UCSD-AML1 (cell line): ENCODE measurements around the gene CD81.

ENCODE experiments used
- DNase-seq: peaks from one replicate; lab custom pipeline; 2025; ENCODE audit not compliant: unreplicated experiment; lab: John Stamatoyannopoulos, UW

Gene CD81

DNA sequence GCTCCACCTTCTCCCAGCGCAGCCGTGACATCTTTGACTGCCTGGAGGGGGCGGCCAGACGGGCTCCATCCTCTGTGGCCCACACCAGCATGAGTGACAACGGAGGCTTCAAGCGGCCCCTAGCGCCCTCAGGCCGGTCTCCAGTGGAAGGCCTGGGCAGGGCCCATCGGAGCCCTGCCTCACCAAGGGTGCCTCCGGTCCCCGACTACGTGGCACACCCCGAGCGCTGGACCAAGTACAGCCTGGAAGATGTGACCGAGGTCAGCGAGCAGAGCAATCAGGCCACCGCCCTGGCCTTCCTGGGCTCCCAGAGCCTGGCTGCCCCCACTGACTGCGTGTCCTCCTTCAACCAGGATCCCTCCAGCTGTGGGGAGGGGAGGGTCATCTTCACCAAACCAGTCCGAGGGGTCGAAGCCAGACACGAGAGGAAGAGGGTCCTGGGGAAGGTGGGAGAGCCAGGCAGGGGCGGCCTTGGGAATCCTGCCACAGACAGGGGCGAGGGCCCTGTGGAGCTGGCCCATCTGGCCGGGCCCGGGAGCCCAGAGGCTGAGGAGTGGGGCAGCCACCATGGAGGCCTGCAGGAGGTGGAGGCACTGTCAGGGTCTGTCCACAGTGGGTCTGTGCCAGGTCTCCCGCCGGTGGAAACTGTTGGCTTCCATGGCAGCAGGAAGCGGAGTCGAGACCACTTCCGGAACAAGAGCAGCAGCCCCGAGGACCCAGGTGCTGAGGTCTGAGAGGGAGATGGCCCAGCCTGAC is 26.0 kb downstream of the CD81 start:
- no peak for DNase-seq

DNA sequence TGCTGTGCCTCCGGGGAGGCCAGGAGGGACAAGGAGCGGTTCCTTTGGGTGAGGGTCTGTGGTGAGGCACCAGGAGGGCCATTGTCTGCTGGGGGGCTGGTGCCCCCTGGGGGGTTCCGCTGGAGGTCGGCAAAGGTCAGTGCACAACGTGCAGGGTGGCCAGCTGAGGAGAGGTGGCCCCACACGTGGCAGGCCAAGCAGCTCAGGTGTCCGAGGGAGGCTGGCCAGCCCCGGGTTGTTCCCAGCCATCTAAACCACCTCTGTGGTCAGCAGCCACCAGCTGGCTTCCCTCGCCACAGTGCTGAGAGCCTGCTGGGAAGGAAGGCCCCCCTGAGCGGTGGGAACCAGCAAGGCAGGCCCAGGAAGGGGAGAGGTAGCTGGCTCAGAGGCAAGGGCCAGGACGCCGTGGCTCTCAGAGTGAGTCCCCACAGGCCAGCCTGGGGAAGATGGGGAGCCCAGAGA is 27.7 kb downstream of the CD81 start:
- no peak for DNase-seq

DNA sequence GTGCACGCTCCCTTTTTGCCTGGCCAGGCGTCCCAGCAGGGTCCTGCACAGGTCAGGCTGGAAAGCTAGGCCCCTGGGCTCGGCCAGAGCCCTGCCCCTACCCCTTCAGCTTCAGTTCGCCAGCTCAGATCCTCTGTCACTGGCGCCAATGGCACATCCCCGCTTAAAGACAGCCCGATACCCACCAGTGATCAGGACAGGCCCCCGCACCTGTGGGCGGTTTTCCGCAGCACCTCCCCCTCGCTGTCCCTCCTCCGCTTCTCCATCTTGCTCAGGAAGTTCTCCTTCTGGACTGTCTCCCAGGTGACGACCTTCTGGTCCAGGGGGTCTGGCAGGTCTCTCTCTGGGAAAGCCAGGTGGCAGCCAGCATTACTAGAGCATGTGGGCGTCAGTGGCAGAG is 29.3 kb downstream of the CD81 start:
- no peak for DNase-seq

DNA sequence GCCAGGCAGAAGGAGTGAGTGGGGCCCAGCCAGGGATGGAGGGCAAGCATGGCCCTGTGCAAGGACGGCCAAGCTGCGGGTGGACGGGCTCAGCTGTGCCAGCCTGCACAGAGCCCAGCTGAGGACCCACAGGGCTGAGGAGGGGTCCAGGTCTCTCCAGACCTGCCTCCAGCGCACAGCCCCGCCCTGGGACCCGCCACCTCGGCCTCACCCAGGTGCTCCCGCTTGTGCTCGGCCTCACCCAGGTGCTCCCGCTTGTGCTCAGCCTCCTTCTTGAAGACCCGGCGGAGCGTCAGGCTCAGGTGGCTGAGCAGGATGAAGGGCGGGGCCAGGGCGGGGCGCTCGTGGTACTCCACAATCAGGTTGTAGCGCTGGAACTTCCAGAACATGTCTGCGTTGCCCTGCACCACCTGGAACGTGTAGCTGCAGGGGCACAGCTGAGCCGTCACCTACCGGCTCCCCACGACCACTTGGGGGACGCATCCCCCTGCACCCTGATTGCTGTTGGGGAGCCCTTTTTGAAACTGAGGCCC is 29.8 kb downstream of the CD81 start:
- no peak for DNase-seq

DNA sequence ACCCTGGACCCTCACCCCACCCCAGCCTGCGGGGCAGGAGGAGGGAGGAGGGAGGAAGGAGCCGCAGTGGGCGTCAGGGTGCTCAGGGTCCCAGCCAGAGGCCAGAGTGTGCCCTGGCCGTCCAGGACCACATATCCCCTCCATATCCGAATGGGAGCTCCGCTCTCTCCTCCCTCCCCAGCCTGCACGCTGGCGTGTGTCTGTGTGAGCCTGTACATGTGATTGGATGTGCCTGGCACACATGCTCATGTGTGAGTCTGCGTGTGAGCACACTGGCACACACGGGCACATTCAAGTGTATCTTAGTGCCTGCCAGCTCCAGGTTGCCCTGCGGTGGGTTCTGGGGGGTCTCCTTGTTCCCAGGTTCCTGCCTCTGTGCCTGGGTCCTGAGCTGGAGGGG is 31.6 kb downstream of the CD81 start:
- DNase-seq, result no peak

DNA sequence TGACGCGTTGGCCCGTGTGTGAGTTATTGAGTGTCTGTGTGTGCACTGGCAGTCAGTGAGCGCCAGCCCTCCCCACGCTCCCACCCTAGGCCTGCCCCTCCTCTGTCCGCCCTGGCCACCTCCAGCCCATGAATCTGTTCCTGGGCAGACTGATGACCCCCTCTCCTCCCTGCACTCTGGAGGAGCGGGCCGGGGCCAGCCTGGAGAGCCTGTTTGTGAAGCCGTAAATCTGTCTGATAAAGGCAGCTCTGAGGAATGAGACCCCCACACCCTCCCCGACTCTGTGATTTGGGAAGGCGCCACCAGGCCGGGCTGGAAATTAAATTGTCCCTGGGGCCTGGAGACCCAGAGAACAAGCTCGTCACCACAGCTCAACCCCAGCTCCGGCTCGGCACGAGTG is 32.0 kb downstream of the CD81 start:
- DNase-seq, result no peak

DNA sequence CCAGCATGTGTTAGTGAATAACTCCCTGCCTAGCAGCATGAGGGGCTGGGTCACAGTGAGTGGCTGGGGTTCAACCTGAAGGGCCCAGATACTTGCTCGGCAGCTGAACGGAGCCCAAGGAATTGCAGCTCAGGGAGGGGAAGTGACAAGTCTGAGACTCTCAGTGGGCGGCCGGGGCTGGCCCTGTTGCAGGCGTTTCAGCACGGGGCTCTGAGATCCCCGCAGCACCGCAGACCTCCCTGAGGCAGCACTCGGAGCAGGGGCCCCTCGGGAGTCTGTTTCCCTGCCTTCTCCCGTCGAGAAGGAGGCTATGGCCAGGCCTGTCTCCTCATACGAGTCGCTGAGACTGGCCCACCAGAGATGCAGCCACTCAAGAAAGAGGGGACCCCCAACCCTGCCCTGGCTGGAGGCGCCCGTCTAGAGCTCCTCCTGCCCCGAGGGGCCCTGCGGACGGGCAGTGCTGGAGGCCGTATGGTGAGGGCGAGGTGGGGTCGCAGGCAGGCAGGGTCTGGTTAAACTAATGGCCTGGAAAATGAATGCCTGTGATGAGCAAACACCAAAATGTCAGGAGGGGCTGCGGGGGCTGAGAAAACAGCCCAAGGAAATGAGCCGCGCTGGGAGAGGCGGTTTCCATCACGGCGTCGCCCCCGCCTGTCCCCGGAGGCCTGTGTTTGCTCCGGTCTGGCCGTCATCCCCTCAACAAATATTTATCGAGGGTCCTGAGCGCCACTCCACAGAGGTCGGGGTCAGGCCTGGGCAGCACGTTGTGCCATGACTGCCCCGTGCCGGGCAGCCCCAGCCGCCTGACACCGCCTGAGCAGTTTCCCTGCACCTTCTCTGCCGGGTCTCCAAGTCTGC is 32.7 kb downstream of the CD81 start:
- no peak for DNase-seq

DNA sequence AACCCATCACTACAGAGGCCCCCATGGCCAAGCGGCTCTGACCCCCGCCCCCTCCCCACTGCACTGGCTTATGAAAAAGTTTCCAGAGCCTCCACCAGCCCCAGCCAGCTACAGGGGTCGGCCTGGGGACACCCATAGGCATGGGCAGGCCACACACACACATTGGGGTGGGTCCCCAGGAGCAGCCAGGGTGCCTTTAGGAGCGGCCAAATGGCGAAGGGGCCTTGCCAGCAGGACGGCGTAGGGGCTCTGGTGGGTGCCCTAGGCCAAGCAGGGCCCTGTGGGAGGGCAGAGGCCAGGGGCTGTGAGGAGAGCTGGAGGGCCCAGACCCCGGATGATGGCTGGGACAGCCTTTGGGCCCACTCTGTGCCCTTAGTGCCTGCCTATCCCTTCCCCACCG is 33.5 kb downstream of the CD81 start:
- no peak for DNase-seq

DNA sequence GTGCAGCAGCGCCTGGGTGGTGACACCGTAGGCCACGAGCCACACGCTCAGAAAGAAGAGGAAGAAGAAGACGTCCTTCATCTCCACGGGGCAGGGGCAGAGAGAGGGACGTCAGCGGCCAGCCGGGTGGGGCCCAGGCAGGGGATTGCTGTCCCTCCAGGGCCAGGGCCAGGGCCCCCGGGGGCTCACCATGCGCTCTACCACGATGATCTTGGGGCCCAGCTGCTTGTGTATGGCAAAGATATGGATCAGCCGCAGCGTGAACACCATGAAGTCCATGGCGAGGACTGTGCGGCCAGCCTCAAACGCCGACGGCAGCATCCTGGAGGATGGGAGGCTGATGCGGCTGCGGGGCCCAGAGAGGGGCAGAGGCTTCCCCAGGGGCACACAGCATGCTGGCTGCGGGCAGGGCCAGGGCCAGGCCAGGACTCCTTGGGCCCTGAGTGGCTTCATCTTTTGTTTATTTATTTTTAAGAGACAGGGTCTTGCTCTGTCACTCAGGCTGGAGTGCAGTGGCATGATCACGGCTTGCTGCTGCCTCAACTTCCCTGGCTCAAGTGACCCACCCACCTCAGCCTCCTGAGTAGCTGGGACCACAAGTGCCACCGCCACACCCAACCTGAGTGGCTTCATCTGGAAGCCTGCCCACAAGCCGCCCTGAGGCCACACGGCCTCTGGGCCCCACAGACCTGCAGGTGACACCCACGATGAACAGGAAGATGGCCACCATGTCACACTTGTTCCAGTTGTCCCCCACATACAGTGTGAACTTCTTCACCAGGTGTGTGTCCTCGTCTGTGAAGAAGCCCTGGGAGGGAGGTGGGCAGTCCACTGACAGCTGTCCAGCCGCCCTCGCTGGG is 34.6 kb downstream of the CD81 start:
- no peak for DNase-seq

DNA sequence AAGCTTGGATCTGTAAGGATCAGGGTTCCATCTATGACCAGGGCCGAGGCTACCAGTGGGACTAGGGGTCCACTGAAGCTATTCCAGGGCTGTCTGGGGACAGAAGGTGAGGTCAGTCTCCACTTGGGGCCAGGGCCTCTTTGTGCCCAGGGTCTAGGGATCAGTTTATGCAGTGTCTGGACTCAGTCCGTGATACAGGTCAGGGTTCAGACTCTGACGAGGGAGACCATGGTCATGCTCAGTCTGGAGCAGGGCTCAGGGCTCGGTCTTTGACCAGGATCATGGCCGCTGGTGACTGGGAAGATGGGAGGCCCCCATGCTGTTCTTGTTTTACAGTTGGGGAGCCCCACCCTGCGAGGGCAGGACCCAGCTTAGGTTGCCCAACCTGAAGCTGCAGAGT is 35.2 kb downstream of the CD81 start:
- DNase-seq, result no peak

DNA sequence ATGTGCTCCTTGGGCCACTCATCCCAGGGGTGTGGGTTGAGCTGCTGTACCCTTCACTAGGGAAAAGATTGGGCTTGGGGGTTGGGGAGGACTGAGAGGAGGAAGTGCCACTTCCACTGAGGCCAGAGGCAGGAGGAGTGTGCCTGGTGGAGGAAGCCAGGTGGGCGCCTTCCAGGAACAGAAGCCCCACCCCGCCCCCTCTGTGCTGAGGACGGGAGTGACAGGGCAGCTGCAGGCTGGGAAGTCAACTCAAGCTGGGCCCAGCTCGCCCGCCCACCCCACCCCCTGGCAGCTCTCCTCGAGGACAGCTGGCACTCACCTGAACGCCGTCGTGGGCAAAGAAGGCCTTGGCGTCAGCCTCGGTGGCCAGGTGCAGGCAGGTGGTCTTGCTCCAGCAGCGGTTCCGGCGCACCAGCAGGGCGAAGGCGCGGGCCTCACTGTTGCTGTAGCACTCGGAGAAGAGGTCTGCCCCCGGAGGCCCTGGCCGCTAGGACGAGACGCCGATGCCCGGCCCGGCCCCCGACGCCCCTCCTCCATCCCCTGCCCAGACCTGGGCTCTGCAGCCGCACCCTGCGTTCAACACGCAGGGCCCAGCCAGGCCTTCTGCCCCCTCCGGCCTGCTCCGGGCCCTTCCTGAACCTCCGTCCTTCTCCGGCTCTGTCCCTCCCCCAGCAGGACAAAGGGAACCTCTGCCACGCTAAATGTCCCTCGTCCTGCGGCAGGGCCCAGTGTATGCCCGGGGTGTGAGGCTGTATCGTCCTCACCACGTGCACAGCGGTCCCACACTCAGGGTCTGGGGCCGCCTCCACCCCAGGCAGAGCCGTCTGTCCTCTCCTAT is 36.9 kb downstream of the CD81 start:
- no peak for DNase-seq

DNA sequence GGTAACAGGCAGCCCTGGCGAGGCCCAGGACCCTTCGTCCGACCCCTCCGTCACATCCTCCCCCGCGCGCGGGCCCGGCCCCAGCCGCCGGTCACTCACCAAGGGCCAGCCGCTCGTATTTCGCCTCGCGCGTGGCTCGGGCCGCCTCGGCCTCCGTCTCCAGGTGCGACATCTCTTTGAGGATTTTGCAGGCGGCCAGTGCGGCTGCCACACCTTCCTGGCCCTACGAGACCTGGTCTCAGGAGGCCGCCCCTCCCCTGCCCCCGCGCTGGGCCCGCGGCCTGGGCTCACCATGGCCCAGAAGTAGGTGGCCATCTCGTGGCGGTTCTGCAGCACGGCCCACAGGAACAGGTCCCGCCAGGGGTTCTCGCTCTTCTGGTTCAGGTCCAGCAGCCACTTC is 37.5 kb downstream of the CD81 start:
- no peak for DNase-seq

DNA sequence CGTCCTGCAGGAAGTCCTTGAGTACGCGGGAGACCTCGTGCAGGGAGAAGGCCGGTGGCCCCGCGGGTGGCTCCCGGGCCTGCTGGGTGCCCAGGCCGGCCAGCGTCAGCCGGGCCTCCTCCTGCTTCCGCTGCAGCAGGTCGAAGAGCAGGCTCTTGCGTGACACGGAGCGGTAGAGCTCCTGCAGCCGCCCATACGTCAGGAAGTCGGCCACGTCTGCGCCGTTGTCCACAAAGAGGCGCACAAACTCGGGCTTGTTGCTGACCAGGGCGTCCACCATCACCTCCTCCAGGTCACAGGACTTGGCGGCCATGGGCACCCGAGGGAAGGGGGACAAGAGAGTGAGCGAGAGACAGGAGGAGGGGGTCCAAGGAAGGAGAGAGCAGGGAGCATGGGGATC is 38.1 kb downstream of the CD81 start:
- no peak for DNase-seq

DNA sequence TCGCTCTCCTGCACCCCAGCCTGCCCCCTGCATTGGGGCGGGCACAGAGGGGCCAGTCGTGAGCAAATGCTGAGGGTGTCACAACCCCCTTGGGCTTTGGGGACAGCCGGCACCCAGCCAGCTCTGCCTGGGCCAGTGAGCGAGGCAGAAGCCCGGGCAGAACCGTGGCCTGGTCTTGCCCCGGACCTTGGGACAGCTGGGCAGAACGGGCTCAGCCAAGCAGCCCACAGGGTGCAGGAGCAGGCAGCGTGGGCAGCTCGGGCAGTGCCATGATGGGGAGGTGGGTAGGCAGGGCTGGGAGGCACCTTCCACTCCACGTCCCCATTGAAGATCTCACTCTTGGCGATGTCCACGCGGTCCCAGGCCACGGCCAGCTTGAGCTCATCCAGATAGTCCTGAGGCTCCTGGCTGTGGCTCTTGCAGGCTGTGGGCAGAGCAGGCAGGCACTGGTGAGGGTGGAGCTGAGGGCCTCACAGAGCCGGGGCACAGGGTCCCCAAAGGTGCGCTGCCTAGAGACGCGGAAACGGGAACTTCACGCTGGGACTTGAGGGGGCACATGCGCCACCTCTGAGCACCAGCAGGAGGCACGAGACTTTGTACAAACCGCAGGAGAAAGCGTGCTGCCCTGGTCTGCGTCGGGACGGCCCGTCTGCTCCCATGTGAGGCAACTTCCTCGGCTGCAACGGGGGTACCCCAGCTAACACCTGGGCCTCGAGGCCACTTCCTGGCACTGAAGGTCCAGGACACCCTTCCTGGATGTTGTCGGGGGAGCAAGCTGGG is 38.7 kb downstream of the CD81 start:
- no peak for DNase-seq

DNA sequence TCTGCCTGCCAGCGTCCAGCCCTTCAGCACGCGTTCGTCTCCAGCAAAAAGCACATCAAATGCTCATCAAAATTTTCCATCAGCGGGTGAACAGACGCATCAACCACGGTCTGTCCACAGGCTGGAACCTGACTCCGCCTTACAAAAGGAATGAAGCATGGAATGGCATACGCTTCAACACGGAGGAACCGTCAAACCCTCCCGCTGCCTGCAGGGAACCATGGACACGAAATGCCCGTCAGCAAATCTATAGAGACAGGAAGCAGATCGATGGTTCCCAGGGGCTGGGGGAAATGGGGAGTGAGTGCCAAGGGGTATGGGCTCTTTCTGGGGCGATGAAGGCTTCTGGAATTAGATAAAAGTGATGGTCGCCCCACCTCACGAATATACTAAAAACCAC is 39.7 kb downstream of the CD81 start:
- no peak for DNase-seq

DNA sequence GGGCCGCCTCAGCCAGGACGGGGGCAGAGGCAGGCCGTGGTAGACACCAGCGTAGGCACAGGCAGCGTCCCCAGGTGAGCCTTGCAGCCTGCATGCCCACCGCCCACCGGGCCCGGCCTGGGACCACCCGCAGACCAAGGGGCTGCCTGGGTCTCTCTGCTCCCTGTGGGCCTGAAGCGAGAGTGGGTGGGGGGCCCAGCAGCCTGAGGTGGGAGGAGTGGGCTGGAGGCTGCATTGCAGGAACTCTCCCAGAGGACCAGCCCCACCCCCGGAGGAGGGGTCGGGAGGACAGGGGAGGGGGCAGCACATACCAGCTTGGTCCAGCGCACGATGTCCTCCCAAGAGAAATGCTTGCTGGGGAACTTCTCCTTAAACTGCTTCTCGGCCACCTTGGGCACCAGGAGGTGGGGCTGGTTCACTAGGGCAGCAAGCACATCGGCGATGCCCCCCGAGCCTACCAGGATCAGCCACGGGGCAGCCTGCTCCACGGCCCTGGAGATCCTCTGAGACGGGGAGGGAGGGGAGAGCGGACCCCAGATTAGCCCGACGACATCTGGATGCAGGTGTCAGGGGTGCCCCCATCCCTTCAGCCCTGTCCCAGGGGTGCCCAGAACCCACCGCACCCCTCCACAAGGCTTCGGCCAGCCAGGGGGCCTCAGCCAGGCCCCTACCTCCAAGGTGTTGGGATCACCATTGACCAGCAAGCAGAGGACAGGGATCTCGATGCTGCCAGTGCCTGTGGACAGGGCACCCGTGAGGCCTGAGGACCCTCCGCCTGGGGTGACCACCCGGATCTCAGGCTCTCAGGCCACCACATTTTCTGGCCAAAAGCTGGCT is 41.0 kb downstream of the CD81 start:
- DNase-seq, result no peak

DNA sequence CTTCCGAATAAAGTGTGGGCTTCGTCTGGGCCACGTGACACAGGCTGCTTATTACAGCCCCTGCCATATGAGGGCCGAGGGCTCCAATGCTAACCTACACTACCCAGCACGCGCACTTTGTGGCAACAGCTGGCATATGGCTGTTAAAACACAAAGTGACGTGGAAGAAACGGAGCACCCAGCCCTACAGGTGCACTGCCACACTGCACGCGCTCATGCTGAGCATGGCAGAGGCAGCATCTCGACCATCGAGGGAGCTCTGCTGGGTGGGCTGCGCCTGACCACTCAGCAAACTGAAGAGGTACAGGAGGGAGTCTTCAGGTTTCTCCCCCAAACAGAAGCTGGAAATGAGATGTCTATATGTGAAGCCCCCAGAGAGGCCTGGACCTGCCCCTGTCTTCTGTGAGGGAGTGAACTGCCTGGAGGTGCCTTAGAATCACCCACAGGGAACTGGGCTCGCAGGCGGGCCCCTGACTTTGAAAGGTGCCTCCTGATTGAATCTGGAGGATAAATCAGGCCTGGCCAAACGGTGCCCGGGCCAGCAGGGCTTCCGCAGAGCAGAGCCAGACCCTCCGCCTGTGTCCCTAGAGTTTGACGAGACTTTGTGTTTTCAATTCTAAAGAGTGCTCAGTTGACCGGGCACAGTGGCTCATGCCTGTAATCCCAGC is 41.7 kb downstream of the CD81 start:
- no peak for DNase-seq
